K562 (cell line): ENCODE measurements around the gene KCTD13. TPM values are rescaled to one million over a fixed set of nuclear protein-coding genes. Genes with fewer than 3 reads are reported as not detected.

Experiments
- ARNT ChIP-seq, 2 experiments: fragments of 450-650 bp; IDR thresholded peaks; 2 replicates each; pipeline ENCODE4 v1.6.1; 2016; ENCODE audit warnings: mild to moderate bottlenecking in 1 of 2
- CREBBP ChIP-seq: IDR thresholded peaks from one replicate; pipeline ENCODE4 v1.6.1; 2012; ENCODE audit warnings: low read depth, mild to moderate bottlenecking, control low read depth, inconsistent platforms, low read length
- DMBX1 ChIP-seq: fragments of 250-450 bp; sonication (Bioruptor Pico); IDR thresholded peaks from 2 replicates; pipeline ENCODE4 v1.8.0; 2022; ENCODE audit warnings: inconsistent platforms, mild to moderate bottlenecking, moderate library complexity, borderline replicate concordance
- HMGXB4 ChIP-seq: sonication (generic); formaldehyde crosslinking; IDR thresholded peaks from 2 replicates; pipeline ENCODE4 v1.8.1; 2023; ENCODE audit warnings: mild to moderate bottlenecking, missing genetic modification reagents
- HOMEZ ChIP-seq: fragments of 250-450 bp; sonication (Bioruptor Pico); IDR thresholded peaks from 2 replicates; pipeline ENCODE4 v1.4.0; 2020; ENCODE audit warnings: mild to moderate bottlenecking, moderate library complexity
- IRF2 ChIP-seq: sonication (generic); formaldehyde crosslinking; IDR thresholded peaks from 2 replicates; pipeline ENCODE4 v1.8.1; 2022; ENCODE audit warnings: mild to moderate bottlenecking, missing genetic modification reagents
- MIER1 ChIP-seq: fragments of 450-650 bp; IDR thresholded peaks from 2 replicates; pipeline ENCODE4 v1.6.1; 2016; ENCODE audit warnings: antibody characterized with exemption, mild to moderate bottlenecking, low read depth
- NFRKB ChIP-seq: fragments of 450-650 bp; IDR thresholded peaks from 2 replicates; pipeline ENCODE4 v1.6.1; 2016; ENCODE audit warnings: low read depth
- NR1H2 ChIP-seq: sonication (generic); formaldehyde crosslinking; IDR thresholded peaks from 2 replicates; pipeline ENCODE4 v1.4.0; 2020; ENCODE audit warnings: mild to moderate bottlenecking, missing genetic modification reagents
- NR2C1 ChIP-seq, 2 experiments: fragments of 450-650 bp; IDR thresholded peaks; 2 replicates each; pipeline ENCODE4 v1.6.1; 2017; ENCODE audit warnings: mild to moderate bottlenecking in 2 of 2, antibody characterized with exemption in 1 of 2, inconsistent platforms in 1 of 2, missing compliant biosample characterization in 1 of 2, missing genetic modification characterization in 1 of 2
- PRPF4 ChIP-seq: fragments of 200-400 bp; formaldehyde crosslinking; IDR thresholded peaks from one replicate; pipeline ENCODE4 v1.6.1; 2017; ENCODE audit warnings: low read length, low read depth, mild to moderate bottlenecking; ENCODE audit not compliant: insufficient read depth, poor library complexity, severe bottlenecking
- RBFOX2 ChIP-seq: fragments of 200-400 bp; formaldehyde crosslinking; IDR thresholded peaks from 2 replicates; pipeline ENCODE4 v1.6.1; 2017; ENCODE audit warnings: low read depth, mild to moderate bottlenecking, low read length, moderate library complexity
- REST ChIP-seq, 2 experiments: fragments of 450-650 bp; formaldehyde crosslinking in 1 of 2; IDR thresholded peaks; 2 replicates each; pipeline versions ENCODE4 v1.4.0 to v1.6.1; 2014 to 2020; ENCODE audit warnings: mild to moderate bottlenecking in 2 of 2, borderline replicate concordance in 1 of 2, low read depth in 1 of 2
- STAT5A ChIP-seq: IDR thresholded peaks from 2 replicates; pipeline ENCODE4 v1.6.1; 2012; ENCODE audit warnings: low read length, inconsistent platforms, borderline replicate concordance
- TAF9B ChIP-seq: fragments of 450-650 bp; IDR thresholded peaks from 2 replicates; pipeline ENCODE4 v1.6.1; 2018; ENCODE audit warnings: mild to moderate bottlenecking; ENCODE audit not compliant: partially characterized antibody
- ZNF408 ChIP-seq: fragments of 250-450 bp; sonication (Bioruptor Pico); IDR thresholded peaks from 2 replicates; pipeline ENCODE4 v1.4.0; 2020; ENCODE audit warnings: low read depth, mild to moderate bottlenecking, moderate library complexity
- ZSCAN29 ChIP-seq: fragments of 450-650 bp; IDR thresholded peaks from 2 replicates; pipeline ENCODE4 v1.6.1; 2017
- polyA plus RNA-seq, 8 experiments: library from polyadenylated mRNA; depleted of rRNA in 4 of 8; stranded (reverse) in 5 of 8; unstranded in 3 of 8; fragments of >200 nt; fragmentation: Nextera tagmentation in 2 of 8; fragmentation: Illumina TruSeq in 1 of 8; extraction: Ambion mirVana in 2 of 8; extraction: Trizol in 1 of 8; gene quantifications; 2 replicates each; pipeline versions ENCODE4 v1.2.1 to v1.2.3, GENCODE V29; 2011 to 2014; ENCODE audit warnings: inconsistent platforms in 1 of 8, missing spikeins in 1 of 8
- total RNA-seq, 7 experiments: library from RNA; depleted of rRNA in 6 of 7; stranded (reverse); fragments of >200 nt in 6 of 7; fragmentation: Illumina TruSeq in 2 of 7; extraction: Trizol in 2 of 7; gene quantifications; 2 replicates each; pipeline versions ENCODE4 v1.2.1 to v1.2.3, GENCODE V29; 2011 to 2021; ENCODE audit warnings: low replicate concordance in 1 of 7

The KCTD13 gene
- total and polyA plus RNA-seq, 9 of the 15 experiments (the other 6 are each of a cell fraction or from before 2014, with no cell fraction given) = 1.0 to 20.6 (median 9.8) TPM

- TF ChIP-seq HOMEZ (CRISPR knock-in tag) = no peak
- no peak for TF ChIP-seq CREBBP
- no peak for TF ChIP-seq IRF2
- TF ChIP-seq RBFOX2 = no peak
- no peak for TF ChIP-seq ZNF408
- TF ChIP-seq PRPF4 = no peak
- peak; percentile 100; the same call in 1 of the 2 replicates for TF ChIP-seq REST (IDR thresholded peaks at IDR 0.05; ENCODE audit: borderline replicate concordance)
- TF ChIP-seq REST (CRISPR knock-in tag; IDR thresholded peaks at IDR 0.05; ENCODE audit: low read depth) = no peak; the same call in 1 of the 2 replicates
- TF ChIP-seq ZSCAN29 = no peak
- no peak for TF ChIP-seq NR1H2
- TF ChIP-seq STAT5A = no peak
- TF ChIP-seq TAF9B = no peak
- no peak for TF ChIP-seq NR2C1 (IDR thresholded peaks at IDR 0.05)
- no peak for TF ChIP-seq NR2C1 (tag; IDR thresholded peaks at IDR 0.05)
- no peak for TF ChIP-seq HMGXB4 (CRISPR knock-in tag)
- TF ChIP-seq MIER1 = peak; percentile 95
- TF ChIP-seq ARNT (IDR thresholded peaks at IDR 0.05) = no peak
- no peak for TF ChIP-seq DMBX1
- no peak for TF ChIP-seq NFRKB
Observed at GRCh38 chr16:29899516-29900101, 26.4 kb downstream of the KCTD13 start, which contains the start of gene SEZ6L2 (continued).
